MM.1S (cell line): ENCODE data around the gene DDX4.

Experiments used
- DNase-seq: peaks from one replicate; pipeline ENCODE4 v3.0.0-alpha.2; 2015
- H2AFZ ChIP-seq: fragments of 300-600 bp; sonication (generic); 2 replicates; pipeline ENCODE4 v1.6.0; 2016; ENCODE audit warnings: antibody characterized with exemption, low read length
- H3F3A ChIP-seq: fragments of 300-600 bp; sonication (generic); 2 replicates; pipeline ENCODE4 v1.6.1; 2016; ENCODE audit warnings: mild to moderate bottlenecking, antibody characterized with exemption, low read length, moderate library complexity, mixed read lengths; ENCODE audit not compliant: insufficient read depth
- H3K27ac ChIP-seq: fragments of 300-600 bp; sonication (generic); 2 replicates; pipeline ENCODE4 v1.5.1; 2016; ENCODE audit warnings: mild to moderate bottlenecking, low read length
- H3K27me3 ChIP-seq: fragments of 300-600 bp; sonication (generic); replicated peaks from 2 replicates; pipeline ENCODE4 v1.6.0; 2016; ENCODE audit warnings: low read length; ENCODE audit not compliant: insufficient read depth
- H3K36me3 ChIP-seq: fragments of 300-600 bp; sonication (generic); replicated peaks from 2 replicates; pipeline ENCODE4 v1.6.1; 2016; ENCODE audit warnings: mild to moderate bottlenecking, low read length, mixed read lengths; ENCODE audit not compliant: insufficient read depth
- H3K4me1 ChIP-seq: fragments of 300-600 bp; sonication (generic); 2 replicates; pipeline ENCODE4 v1.6.1; 2016; ENCODE audit warnings: low read length, mixed read lengths
- H3K4me2 ChIP-seq: fragments of 300-600 bp; sonication (generic); 2 replicates; pipeline ENCODE4 v1.6.0; 2016; ENCODE audit warnings: low read depth, low read length
- H3K4me3 ChIP-seq: fragments of 300-600 bp; sonication (generic); 2 replicates; pipeline ENCODE4 v1.5.1; 2016; ENCODE audit warnings: low read length, mixed read lengths
- H3K79me2 ChIP-seq: fragments of 300-600 bp; sonication (generic); 2 replicates; pipeline ENCODE4 v1.6.1; 2016; ENCODE audit warnings: mixed run types, low read length, mixed read lengths
- H3K9ac ChIP-seq: fragments of 300-600 bp; sonication (generic); 2 replicates; pipeline ENCODE4 v1.6.1; 2016; ENCODE audit warnings: low read length, mixed read lengths
- H3K9me2 ChIP-seq: fragments of 300-600 bp; sonication (generic); replicated peaks from 2 replicates; pipeline ENCODE4 v1.6.1; 2016; ENCODE audit warnings: mild to moderate bottlenecking, low read length, mixed read lengths; ENCODE audit not compliant: insufficient read depth
- H3K9me3 ChIP-seq: fragments of 300-600 bp; sonication (generic); replicated peaks from 2 replicates; pipeline ENCODE4 v1.6.1; 2016; ENCODE audit warnings: mild to moderate bottlenecking, low read length, mixed read lengths; ENCODE audit not compliant: insufficient read depth
- H4K20me1 ChIP-seq: fragments of 300-600 bp; sonication (generic); 2 replicates; pipeline ENCODE4 v1.6.1; 2016; ENCODE audit warnings: mild to moderate bottlenecking, low read length, moderate library complexity, mixed read lengths; ENCODE audit not compliant: insufficient read depth
- CTCF ChIP-seq: fragments of 300-600 bp; sonication (generic); IDR thresholded peaks from 2 replicates; pipeline ENCODE4 v1.5.1; 2016; ENCODE audit warnings: antibody characterized with exemption, low read length, mixed read lengths
- EZH2 ChIP-seq: fragments of 300-600 bp; sonication (generic); optimal IDR thresholded peaks from 2 replicates; pipeline ENCODE3; 2017; ENCODE audit warnings: low read depth, mild to moderate bottlenecking, antibody characterized with exemption, low read length, mixed read lengths
- EZH2phosphoT487 ChIP-seq: fragments of 300-600 bp; sonication (generic); IDR thresholded peaks from 2 replicates; pipeline ENCODE4 v1.6.1; 2018; ENCODE audit warnings: antibody characterized with exemption, low read length

The DDX4 gene

GRCh38 chr5:55771175-55771655 lies 33.4 kb downstream of the DDX4 start:
- no peak overlapping the region for H2AFZ ChIP-seq
- H3K27me3 ChIP-seq, result no peaks in the 10 kb centered on the region
- DNase-seq, result no peak
- no peak overlapping the region for H3K9ac ChIP-seq
- no peaks in the 10 kb centered on the region for H3K4me1 ChIP-seq
- no peaks in the 10 kb centered on the region for H3K9me2 ChIP-seq
- no peak overlapping the region for H3K27ac ChIP-seq
- no peaks in the 10 kb centered on the region for H3F3A ChIP-seq
- no peak overlapping the region for H3K4me3 ChIP-seq
- TF ChIP-seq EZH2phosphoT487, result no peak
- no peak for TF ChIP-seq EZH2
- no peak for TF ChIP-seq CTCF
- no peaks in the 10 kb centered on the region for H4K20me1 ChIP-seq
- no peaks in the 10 kb centered on the region for H3K79me2 ChIP-seq
- H3K36me3 ChIP-seq, result no peaks in the 10 kb centered on the region
- no peak overlapping the region for H3K4me2 ChIP-seq
- no peaks in the 10 kb centered on the region; the same call in 1 of the 2 replicates for H3K9me3 ChIP-seq

- no peak overlapping the region for H2AFZ ChIP-seq
These were observed 35.2 kb downstream of the DDX4 start for GRCh38 chr5:55773057-55773456.

GRCh38 chr5:55777332-55777731 lies 39.5 kb downstream of the DDX4 start:
- H3K27ac ChIP-seq, result no peak overlapping the region
- no peaks in the 10 kb centered on the region for H3K36me3 ChIP-seq
- H3K27me3 ChIP-seq, result no peaks in the 10 kb centered on the region
- no peaks in the 10 kb centered on the region; the same call in 1 of the 2 replicates for H3K9me3 ChIP-seq
- no peak for TF ChIP-seq EZH2
- no peak for TF ChIP-seq EZH2phosphoT487
- no peak for TF ChIP-seq CTCF
- H3K4me3 ChIP-seq, result no peak overlapping the region
- no peak for DNase-seq
- no peaks in the 10 kb centered on the region for H3K9me2 ChIP-seq
- no peak overlapping the region for H3K9ac ChIP-seq
- H3K4me2 ChIP-seq, result no peak overlapping the region
- no peaks in the 10 kb centered on the region for H3K79me2 ChIP-seq
- H3F3A ChIP-seq, result no peaks in the 10 kb centered on the region
- H2AFZ ChIP-seq, result no peak overlapping the region
- no peaks in the 10 kb centered on the region for H3K4me1 ChIP-seq
- no peaks in the 10 kb centered on the region for H4K20me1 ChIP-seq

More at GRCh38 chr5:55773057-55773456, 35.2 kb downstream of the DDX4 start:
- Histone ChIP-seq H3K27me3 (no peaks in the 10 kb centered on the region), H3K27ac (no peak overlapping the region), H3K9ac (no peak overlapping the region), H3K9me3 (no peaks in the 10 kb centered on the region; the same call in 1 of the 2 replicates), H3F3A (no peaks in the 10 kb centered on the region), H3K4me3 (no peak overlapping the region), H3K79me2 (no peaks in the 10 kb centered on the region), H3K36me3 (no peaks in the 10 kb centered on the region), H3K4me2 (no peak overlapping the region), H4K20me1 (no peaks in the 10 kb centered on the region), H3K4me1 (no peaks in the 10 kb centered on the region), H3K9me2 (no peaks in the 10 kb centered on the region)
- TF ChIP-seq EZH2phosphoT487, result no peak
- no peak for TF ChIP-seq CTCF
- no peak for DNase-seq
